ENCODE data around the gene FREM1. TPM values are rescaled to one million over a fixed set of nuclear protein-coding genes. Genes with fewer than 3 reads are reported as not detected.

FREM1 gene, protein sequence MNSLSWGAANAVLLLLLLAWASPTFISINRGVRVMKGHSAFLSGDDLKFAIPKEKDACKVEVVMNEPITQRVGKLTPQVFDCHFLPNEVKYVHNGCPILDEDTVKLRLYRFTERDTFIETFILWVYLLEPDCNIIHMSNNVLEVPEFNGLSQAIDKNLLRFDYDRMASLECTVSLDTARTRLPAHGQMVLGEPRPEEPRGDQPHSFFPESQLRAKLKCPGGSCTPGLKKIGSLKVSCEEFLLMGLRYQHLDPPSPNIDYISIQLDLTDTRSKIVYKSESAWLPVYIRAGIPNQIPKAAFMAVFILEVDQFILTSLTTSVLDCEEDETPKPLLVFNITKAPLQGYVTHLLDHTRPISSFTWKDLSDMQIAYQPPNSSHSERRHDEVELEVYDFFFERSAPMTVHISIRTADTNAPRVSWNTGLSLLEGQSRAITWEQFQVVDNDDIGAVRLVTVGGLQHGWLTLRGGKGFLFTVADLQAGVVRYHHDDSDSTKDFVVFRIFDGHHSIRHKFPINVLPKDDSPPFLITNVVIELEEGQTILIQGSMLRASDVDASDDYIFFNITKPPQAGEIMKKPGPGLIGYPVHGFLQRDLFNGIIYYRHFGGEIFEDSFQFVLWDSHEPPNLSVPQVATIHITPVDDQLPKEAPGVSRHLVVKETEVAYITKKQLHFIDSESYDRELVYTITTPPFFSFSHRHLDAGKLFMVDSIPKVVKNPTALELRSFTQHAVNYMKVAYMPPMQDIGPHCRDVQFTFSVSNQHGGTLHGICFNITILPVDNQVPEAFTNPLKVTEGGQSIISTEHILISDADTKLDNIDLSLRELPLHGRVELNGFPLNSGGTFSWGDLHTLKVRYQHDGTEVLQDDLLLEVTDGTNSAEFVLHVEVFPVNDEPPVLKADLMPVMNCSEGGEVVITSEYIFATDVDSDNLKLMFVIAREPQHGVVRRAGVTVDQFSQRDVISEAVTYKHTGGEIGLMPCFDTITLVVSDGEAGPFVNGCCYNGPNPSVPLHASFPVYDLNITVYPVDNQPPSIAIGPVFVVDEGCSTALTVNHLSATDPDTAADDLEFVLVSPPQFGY (N-terminal part only)
- 0.24 TPM in 1 of 2 replicates, not detected in the other for total RNA-seq (2014; rRNA removed; shearing (Covaris generic))
- polyA plus RNA-seq (2015; cell fraction: cytosol; rRNA removed) = 0.06 TPM in 1 of 2 replicates, not detected in the other
- not detected in 2 replicates for polyA plus RNA-seq (2015; cell fraction: nucleus; rRNA removed)

DNA sequence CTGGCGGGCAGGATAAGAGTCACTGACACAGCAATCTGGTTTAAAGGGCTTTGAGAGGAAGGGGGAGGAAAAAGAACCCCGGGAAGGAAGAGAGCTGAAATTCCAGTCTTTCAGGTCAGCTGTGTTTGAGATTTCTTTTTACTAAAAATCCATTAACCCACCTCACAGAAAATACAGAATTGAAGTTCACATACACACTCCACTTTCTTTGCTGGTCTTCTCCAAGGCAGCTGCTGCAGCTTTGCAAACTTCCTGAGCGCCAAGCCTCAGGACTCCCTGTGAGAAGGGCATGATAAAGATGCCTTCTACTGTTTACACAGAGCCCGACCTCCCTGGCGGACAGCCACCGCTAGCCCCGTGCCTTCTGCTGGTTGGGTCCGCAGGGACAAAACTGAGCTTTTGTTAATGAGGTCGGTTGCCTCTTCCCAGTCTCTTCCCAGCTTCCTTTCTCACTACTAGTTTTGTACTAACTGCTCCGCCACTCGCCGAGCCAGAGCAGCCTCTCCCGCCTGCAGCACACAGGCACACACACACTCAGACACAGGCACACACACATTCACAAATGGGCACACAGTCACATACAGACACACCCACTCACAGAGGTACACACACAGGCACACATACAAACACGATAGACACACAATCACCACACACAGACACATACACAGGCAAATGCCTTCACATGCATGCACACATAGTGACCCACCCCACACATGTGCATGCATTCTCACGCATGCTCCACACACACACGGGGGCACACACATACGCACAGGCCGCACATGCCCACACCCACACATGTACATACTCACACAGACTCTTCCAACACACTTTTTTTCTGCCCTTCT, at the start of gene FREM1:
Gene FREM1, minus strand, starts transcription at position 468 of the 845 bp plus-strand sequence. CDS start 41,451 bp downstream, outside the sequence.
- DNase-seq (ENCODE audit: low read depth, low spot score) = peak; percentile 23
- in situ Hi-C loops (cut with HindIII; ENCODE audit: low pct_unique_long_range_greater_than_20kb, low sequenced_read_pairs) = loop anchor here (25.0 kb wide), 1 partner anchor 298 kb away; no protein-coding TSS in a partner anchor

DNA sequence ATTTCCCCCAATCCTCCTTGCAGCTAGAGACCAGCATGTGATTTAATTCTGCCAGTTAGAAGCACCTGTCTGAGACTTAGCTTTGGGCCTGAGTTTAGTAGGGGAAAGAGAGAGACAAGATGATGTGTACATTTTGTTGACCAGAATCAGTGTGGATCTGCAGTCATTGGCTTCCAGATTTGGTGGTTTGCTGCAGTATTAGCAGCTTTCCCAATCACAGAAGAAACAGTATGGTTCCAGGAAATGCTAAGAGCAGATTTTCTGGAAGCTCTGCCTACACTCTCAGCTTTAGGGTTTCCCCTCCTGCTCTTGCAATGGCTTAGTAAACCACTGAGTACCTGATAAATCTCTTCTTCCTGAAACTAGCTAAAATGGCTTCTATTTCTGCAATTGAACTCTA, 48.8 kb upstream of the FREM1 start:
- no peak for DNase-seq (ENCODE audit: low read depth, low spot score)
- in situ Hi-C loops (cut with HindIII; ENCODE audit: low pct_unique_long_range_greater_than_20kb, low sequenced_read_pairs) = no loop called here

GRCh38 chr9:14957109-14957508, 46.9 kb upstream of the FREM1 start:
- no peak for DNase-seq (ENCODE audit: low read depth, low spot score)
- in situ Hi-C loops (cut with HindIII; ENCODE audit: low pct_unique_long_range_greater_than_20kb, low sequenced_read_pairs) = no loop called here

DNA sequence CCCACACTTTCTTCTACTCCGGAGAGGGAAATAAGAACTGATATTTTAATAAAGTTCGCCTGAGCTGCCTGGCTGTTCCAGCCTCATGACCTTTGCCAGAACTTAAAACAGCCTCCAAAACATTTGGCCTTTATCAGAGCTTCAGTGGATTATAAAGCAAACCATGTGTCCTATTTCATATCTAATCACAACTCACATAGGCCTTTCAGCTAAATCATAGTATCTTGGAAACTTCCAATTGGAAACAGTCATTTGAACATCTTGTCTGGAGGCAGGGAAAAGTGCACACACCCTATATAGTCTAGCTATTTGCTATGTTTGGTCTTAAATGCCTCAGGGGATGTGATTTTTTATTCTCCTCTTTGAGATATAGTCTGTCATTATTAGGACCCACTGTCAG, 46.0 kb upstream of the FREM1 start:
- in situ Hi-C loops (cut with HindIII; ENCODE audit: low pct_unique_long_range_greater_than_20kb, low sequenced_read_pairs) = no loop called here
- DNase-seq (ENCODE audit: low read depth, low spot score) = no peak

DNA sequence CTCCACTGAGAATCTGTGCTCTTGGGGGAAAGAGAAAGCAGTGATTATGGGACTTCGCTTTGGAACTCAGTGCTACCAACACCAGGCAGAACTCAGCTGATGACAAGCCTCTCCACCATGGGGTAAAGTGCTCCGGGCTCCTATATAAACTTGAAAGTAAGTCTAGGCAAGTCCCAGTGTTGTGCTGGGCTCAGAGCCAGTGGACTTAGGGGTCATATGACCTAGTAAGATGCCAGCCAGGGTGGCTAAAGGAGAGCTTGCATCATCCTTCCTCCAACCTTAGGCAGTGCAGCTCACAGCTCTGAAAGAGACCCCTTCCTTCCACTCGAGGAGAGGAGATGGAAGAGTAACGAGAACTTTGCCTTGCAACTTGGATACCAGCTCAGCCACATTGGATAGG, 35.1 kb upstream of the FREM1 start:
- no peak for DNase-seq (ENCODE audit: low read depth, low spot score)

DNA sequence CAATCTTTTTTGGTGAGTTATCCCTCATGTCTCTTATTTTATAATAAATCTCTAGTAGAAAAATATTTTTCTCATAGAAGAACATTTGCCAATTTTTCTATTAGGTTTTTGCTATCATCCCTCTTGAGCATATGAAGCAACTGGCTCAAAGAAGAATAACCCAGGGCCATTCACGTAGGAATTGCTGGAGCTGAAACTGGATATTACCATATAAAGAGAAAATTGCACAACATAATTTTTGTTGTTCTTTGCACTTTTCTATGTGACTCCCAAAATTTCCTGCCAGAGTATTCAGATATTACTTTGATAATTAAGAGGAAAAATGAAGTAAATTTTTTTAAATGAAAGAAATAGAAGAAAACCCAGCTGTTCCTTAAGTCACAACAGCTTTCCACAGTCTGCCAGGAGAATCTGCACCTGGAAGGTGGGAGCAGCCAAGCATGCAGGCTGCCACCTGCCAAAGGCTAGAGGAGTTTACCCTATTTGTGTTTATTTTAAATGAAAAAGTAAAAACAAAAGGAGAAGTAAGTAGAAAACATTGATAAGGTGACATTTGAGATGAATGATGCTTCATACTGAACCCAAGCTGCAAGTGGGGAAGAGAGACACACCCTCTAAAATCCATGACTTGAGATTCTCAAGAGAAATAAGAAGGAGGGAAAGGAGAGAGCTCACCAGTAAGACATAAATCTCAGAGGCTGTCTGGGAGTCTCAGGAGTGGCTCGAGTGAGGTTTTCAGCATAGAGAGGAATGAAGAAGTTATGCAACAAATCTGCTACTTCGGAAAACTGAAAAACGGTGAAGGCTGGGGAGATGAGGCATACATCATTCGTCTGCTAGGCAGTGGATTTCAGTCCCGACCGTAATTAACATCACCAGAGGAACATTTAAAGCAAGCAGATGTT, 31.5 kb upstream of the FREM1 start:
- in situ Hi-C loops (cut with HindIII; ENCODE audit: low pct_unique_long_range_greater_than_20kb, low sequenced_read_pairs) = no loop called here
- no peak for DNase-seq (ENCODE audit: low read depth, low spot score)

More for the DNA sequence above, 35.1 kb upstream of the FREM1 start:
- in situ Hi-C loops (cut with HindIII; ENCODE audit: low pct_unique_long_range_greater_than_20kb, low sequenced_read_pairs) = no loop called here

GRCh38 chr9:14939378-14939777, 29.1 kb upstream of the FREM1 start:
- DNase-seq (ENCODE audit: low read depth, low spot score) = peak; percentile 60
- in situ Hi-C loops (cut with HindIII; ENCODE audit: low pct_unique_long_range_greater_than_20kb, low sequenced_read_pairs) = no loop called here

DNA sequence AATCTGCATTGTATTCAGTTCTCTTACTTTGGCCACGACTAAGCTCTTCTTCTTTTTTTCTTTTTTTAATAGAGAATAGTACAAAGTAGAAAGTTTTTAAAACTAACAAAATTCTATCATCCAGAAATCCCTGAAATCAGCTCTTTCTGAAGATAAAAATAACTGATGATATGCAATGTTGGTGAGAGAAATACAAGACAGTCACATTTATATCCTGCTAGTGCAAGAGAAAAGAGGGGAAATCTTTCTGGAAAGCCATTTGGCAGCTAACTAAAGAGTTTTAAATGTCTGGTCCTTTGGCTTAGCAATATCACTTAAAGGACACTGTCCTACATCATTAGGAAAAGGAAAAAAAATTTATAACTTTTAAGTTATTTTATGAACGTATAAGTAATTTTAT, 27.0 kb upstream of the FREM1 start:
- no peak for DNase-seq (ENCODE audit: low read depth, low spot score)
- in situ Hi-C loops (cut with HindIII; ENCODE audit: low pct_unique_long_range_greater_than_20kb, low sequenced_read_pairs) = no loop called here

GRCh38 chr9:14936491-14936890, 26.3 kb upstream of the FREM1 start:
- no peak for DNase-seq (ENCODE audit: low read depth, low spot score)
- in situ Hi-C loops (cut with HindIII; ENCODE audit: low pct_unique_long_range_greater_than_20kb, low sequenced_read_pairs) = no loop called here

DNA sequence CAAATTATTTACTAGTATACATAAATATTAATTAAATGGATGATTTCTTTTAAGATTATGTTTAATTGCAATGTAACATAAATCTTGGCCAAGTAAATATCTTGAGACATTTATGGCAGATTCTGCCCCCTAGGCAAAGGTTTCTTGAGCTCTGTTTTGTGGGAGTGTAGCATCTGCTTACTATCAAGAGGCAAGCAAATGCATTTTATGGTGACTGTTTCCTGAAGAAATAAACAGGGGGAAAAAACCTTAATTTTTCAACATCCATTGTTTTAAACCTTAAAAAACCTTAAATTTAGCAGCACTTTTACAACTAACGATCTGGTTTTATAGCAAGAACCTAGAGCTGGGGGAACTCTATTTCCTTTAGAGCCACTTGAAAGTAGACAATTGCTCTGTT, 25.7 kb upstream of the FREM1 start:
- in situ Hi-C loops (cut with HindIII; ENCODE audit: low pct_unique_long_range_greater_than_20kb, low sequenced_read_pairs) = no loop called here

DNA sequence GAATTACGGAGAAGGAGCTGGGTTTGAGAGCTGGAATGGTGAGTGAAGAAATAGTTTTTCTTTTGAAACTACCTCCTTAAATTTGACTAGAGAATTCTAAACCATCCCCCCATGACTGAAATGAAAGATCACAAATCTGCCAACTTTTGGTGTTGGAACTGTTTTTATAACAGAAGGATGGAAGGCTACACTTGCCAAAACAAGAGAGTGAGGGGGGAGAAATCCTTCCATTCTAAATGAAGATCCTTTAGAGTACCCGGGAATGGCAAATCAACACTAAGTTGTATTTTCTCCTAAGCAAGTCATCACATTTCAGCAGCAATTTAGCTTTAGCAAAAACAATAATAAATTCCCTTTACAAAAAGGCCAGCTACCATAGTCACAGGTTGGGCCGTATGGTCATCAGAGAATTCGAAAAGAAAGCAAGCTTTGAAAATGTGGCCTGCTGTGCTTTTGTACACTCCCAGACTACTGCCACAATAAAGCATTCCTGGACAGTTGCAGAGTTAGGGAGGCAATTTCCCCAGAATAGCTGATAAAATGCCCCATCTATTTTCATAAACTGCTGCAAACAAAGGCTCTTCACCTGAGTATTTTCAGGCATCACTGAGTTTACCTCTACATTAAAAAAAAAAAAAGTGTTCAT, 25.0 kb upstream of the FREM1 start:
- DNase-seq (ENCODE audit: low read depth, low spot score) = no peak
- in situ Hi-C loops (cut with HindIII; ENCODE audit: low pct_unique_long_range_greater_than_20kb, low sequenced_read_pairs) = no loop called here

More for the DNA sequence above, 25.7 kb upstream of the FREM1 start:
- DNase-seq (ENCODE audit: low read depth, low spot score) = no peak

DNA sequence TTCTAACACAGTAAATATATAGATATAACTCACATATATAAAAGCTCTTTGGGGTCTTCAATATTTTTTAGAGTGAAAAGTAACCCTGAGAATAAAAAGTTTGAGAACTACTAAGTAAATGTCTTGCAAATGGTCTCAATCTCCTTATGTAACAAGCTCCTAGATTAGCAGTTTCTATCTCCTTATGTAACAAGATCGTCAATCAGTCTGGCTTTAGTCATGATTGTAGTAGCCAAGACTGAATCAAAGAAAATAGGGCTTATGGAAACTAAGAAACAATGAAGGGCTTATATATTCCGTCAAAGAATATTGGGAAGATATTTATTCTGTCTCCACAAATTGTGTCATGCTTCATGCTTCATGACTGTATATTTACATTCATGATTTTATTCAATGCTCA, 22.4 kb upstream of the FREM1 start:
- in situ Hi-C loops (cut with HindIII; ENCODE audit: low pct_unique_long_range_greater_than_20kb, low sequenced_read_pairs) = no loop called here

DNA sequence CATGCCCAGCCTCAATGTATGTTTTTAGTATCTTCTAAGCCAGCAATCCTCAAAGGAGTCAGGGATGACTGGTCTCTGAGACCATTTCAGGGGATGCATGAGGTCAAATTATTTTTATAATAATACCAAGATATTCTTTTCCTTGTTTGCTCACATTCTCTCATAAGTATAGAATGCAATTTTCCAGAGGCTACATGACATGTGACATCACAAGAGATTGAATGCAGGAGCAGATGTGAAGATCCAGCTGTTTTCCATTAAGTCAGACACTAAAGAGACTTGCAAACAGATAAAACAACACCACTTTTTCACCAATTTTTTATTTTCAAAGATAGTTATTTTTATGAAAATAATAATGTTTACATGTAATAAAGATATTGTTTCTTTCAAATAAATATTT, 22.0 kb upstream of the FREM1 start:
- in situ Hi-C loops (cut with HindIII; ENCODE audit: low pct_unique_long_range_greater_than_20kb, low sequenced_read_pairs) = no loop called here
- no peak for DNase-seq (ENCODE audit: low read depth, low spot score)

More for the DNA sequence above, 22.4 kb upstream of the FREM1 start:
- no peak for DNase-seq (ENCODE audit: low read depth, low spot score)

DNA sequence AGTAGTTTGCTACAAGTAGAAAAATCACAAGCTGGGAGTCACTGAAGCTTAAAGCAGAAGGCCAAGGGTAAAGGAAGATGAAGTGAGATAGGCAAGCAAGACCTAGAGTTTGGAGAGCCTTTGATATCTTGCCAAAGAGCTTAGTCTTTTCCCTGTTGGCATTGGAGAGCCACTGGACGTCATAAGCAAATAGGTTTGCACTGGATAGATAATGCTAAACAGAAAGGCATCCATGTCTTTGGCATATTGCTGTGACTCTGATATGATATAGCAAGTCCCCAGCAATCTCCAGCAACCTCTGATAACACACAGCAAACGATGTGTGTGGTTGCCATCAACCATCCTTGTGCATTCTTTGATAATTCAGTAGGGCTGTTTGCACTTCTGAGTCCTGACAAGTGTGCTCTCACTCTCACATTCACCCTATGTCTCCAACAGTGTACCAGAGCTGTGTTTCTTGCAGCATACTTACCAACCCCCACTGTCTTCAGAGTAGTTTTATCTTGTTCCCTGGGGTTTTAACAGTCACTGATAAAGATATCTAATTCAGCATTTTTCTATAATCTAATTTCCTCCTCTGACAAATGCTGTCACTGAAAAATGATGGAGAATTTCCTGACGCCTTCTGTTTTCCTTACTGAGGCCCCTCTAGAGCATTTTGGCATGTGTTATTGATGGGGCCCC, 16.9 kb upstream of the FREM1 start:
- in situ Hi-C loops (cut with HindIII; ENCODE audit: low pct_unique_long_range_greater_than_20kb, low sequenced_read_pairs) = no loop called here
- DNase-seq (ENCODE audit: low read depth, low spot score) = no peak

All from SK-MEL-5 (cell line).